Activated B cell treated with CpG ODN at 0.5 μM for 24 hours (primary cell): ENCODE measurements around the gene GALNT10. TPM values are rescaled to one million over a fixed set of nuclear protein-coding genes. Genes with fewer than 3 reads are reported as not detected.

ENCODE experiments used
- ATAC-seq: fragments of 200-7000 bp; cut with Tn5 transposase; one replicate; pipeline ENCODE4 v1.10.0; 2021; ENCODE audit warnings: low read depth, mild to moderate bottlenecking, moderate library complexity
- CTCF ChIA-PET: fragments of 350-600 bp; sonication (Branson Sonifier 250); formaldehyde crosslinking; loops from one replicate; lab custom pipeline; 2021; ENCODE audit warnings: antibody characterized with exemption; lab: Charles Lee
- POLR2A ChIA-PET: fragments of 350-600 bp; sonication (Branson Sonifier 250); formaldehyde crosslinking; loops from one replicate; lab custom pipeline; 2021; ENCODE audit warnings: antibody characterized with exemption; lab: Charles Lee
- DNase-seq: peaks from one replicate; pipeline ENCODE4 v3.0.0; 2022
- H3K27ac Mint-ChIP-seq: one replicate; pipeline ENCODE4 v1.8.0; 2020; ENCODE audit warnings: mixed read lengths
- H3K27me3 Mint-ChIP-seq: one replicate; pipeline ENCODE4 v1.8.0; 2021; ENCODE audit warnings: mixed read lengths
- H3K36me3 Mint-ChIP-seq: one replicate; pipeline ENCODE4 v1.8.0; 2021; ENCODE audit warnings: low read depth, mixed read lengths
- H3K4me1 Mint-ChIP-seq: one replicate; pipeline ENCODE4 v1.8.0; 2021; ENCODE audit warnings: mixed read lengths
- H3K4me3 Mint-ChIP-seq: one replicate; pipeline ENCODE4 v1.8.0; 2020; ENCODE audit warnings: mild to moderate bottlenecking, mixed read lengths
- H3K9me3 Mint-ChIP-seq: one replicate; pipeline ENCODE4 v1.8.0; 2020; ENCODE audit warnings: mixed read lengths
- intact Hi-C: fragments of 100-400 bp; cut with micrococcal nuclease; formaldehyde crosslinking; loops from one replicate; pipeline ENCODE4 v1.15.1; 2024
- total RNA-seq: library from RNA; stranded (reverse); gene quantifications from 2 replicates; pipeline ENCODE4 v1.2.3, GENCODE V29; 2022
- TF ChIP-seq, protein P1 (sequence below): fragments of 200-600 bp; IDR thresholded peaks from one replicate; pipeline ENCODE4 v1.8.0; 2022; ENCODE audit warnings: antibody characterized with exemption, mild to moderate bottlenecking

Gene GALNT10
- total RNA-seq, 1 donor from 2014 or later = 41.5 TPM

DNA sequence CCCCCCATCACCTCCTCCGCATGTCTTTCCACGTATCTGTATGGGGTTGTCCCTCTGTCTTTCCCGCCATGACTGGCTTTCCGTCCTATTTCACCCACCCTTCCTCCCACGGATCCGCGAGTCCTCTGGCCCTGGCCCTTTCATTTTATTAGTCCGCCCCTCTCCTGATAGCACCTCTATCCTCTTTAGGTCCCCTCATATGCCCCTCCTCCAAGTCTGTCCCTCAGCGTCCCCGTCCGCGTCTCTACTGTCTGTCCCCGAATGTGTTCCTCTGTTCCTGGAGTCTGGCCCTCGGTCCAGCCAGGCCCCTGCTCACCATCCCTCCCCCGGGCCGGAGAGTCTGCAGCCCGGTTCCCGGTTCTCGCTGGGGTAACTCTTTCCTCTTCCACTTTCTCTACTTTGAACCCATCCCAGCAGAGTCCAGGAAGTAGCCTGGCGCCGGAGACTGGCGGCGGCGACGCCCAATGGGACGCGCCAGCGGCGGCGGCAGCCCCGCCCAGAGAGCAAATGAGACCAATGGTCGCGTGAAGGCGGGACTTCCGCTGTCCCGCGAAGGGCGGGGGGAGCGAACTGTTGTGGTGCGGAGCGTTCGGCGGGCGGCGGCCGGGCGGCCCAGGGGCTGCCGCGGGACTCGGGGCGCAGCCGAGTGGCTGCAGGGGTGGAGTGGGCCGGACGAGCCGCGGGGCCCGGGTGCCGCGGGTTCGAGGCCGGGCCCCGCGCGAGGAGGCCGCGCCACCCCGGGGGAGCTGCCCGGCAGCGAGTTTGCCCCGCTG, 255.1 kb downstream of the GALNT10 start, which contains the start of gene SAP30L:
Gene SAP30L, plus strand, starts transcription at position 576 of the 773 bp plus-strand sequence. CDS start 608 bp downstream, outside the sequence.
- Mint-ChIP-seq H3K27me3 (no peaks in the 10 kb centered on the region), H3K9me3 (no peaks in the 10 kb centered on the region), H3K36me3 (peaks cover 34% of the 10 kb centered on the region), H3K4me3 (peak within 1 kb of the TSS; percentile 99), H3K27ac (peak within 1 kb of the TSS; percentile 90), H3K4me1 (peaks cover 47% of the 10 kb centered on the region)
- ChIA-PET POLR2A (no interaction called here), CTCF (interaction anchor here (2.0 kb wide), 1 partner anchor 21 kb away, joined by 4 read pairs; no protein-coding TSS in a partner anchor)
- intact Hi-C loops = loop anchor here (1.0 to 10.0 kb wide), 8 partner anchors 14 to 495 kb away; partner anchors contain the start of genes CNOT8, FAM114A2, GALNT10 and LARP1
- ATAC-seq = peak; percentile 96
- peak; percentile 97 for DNase-seq
- TF ChIP-seq, protein P1, sequence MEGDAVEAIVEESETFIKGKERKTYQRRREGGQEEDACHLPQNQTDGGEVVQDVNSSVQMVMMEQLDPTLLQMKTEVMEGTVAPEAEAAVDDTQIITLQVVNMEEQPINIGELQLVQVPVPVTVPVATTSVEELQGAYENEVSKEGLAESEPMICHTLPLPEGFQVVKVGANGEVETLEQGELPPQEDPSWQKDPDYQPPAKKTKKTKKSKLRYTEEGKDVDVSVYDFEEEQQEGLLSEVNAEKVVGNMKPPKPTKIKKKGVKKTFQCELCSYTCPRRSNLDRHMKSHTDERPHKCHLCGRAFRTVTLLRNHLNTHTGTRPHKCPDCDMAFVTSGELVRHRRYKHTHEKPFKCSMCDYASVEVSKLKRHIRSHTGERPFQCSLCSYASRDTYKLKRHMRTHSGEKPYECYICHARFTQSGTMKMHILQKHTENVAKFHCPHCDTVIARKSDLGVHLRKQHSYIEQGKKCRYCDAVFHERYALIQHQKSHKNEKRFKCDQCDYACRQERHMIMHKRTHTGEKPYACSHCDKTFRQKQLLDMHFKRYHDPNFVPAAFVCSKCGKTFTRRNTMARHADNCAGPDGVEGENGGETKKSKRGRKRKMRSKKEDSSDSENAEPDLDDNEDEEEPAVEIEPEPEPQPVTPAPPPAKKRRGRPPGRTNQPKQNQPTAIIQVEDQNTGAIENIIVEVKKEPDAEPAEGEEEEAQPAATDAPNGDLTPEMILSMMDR = no peak

DNA sequence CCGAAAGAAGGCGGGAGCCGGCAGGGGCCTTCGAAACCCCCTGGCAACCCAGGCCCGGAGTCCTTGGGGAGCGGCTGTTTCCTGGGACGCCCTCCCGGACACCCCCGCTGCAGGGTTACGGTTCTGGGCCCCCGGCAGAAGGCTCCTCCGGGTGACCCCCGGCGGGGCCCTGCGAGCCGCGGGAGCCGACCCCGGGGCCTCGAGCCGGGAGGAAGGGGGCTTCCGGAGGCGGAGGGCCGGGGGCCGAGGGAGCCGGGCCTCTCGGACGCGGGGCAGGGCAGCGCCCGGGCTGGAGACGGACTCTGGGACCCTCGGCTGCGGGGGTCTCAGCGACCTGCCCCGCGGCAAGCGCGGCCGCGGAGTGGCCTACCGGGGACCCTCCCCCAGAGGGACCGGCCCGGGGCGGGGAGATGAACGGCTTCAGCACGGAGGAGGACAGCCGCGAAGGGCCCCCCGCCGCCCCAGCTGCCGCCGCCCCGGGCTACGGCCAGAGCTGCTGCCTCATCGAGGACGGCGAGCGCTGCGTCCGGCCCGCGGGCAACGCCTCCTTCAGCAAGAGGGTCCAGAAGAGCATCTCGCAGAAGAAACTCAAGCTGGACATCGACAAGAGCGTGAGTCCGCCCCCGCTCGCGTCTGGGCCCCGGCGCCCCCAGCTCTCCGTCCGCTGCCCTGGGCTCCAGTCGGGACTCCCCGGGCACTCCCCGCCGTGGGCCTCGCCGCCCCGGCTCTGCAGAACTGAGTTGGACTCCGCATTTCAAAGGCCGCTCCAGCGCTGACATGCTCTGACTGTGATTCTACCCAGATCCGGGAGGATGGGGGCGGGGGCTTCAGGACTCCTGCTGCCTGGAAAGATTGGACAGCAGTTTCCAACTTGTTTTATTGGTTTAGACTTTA, 255.9 kb downstream of the GALNT10 start:
- POLR2A ChIA-PET = interaction anchor here (0.9 kb wide), 1 partner anchor 256 kb away, joined by 4 read pairs; the partner anchor contains the start of gene GALNT10
- CTCF ChIA-PET = interaction anchor here (2.0 kb wide), 1 partner anchor 21 kb away, joined by 4 read pairs; no protein-coding TSS in a partner anchor
- DNase-seq (peak; percentile 36), ATAC-seq (no peak)
- Mint-ChIP-seq H3K27me3 (no peaks in the 10 kb centered on the region), H3K9me3 (no peaks in the 10 kb centered on the region), H3K36me3 (peaks cover 34% of the 10 kb centered on the region), H3K4me3 (peak overlapping the region; percentile 84), H3K27ac (no peak overlapping the region), H3K4me1 (peaks cover 47% of the 10 kb centered on the region)
- intact Hi-C loops = loop anchor here (10.0 kb wide), 1 partner anchor 368 kb away; no protein-coding TSS in a partner anchor
- TF ChIP-seq, protein P1 = no peak

- CTCF ChIA-PET = interaction anchor here (2.0 kb wide), 1 partner anchor 20 kb away, joined by 4 read pairs; no protein-coding TSS in a partner anchor
- TF ChIP-seq, protein P1 = no peak
- POLR2A ChIA-PET = interaction anchor here (0.9 kb wide), 1 partner anchor 257 kb away, joined by 4 read pairs; the partner anchor contains the start of gene GALNT10
- peaks cover 34% of the 10 kb centered on the region for H3K36me3 Mint-ChIP-seq
- H3K4me3 Mint-ChIP-seq = peak overlapping the region; percentile 84
- intact Hi-C loops = loop anchor here (10.0 kb wide), 1 partner anchor 368 kb away; no protein-coding TSS in a partner anchor
- H3K4me1 Mint-ChIP-seq = peaks cover 47% of the 10 kb centered on the region
- DNase-seq (no peak), ATAC-seq (no peak)
- H3K27me3 Mint-ChIP-seq = no peaks in the 10 kb centered on the region
- H3K27ac Mint-ChIP-seq = no peak overlapping the region
- H3K9me3 Mint-ChIP-seq = no peaks in the 10 kb centered on the region
Observed at GRCh38 chr5:154447089-154447725, 256.7 kb downstream of the GALNT10 start.

DNA sequence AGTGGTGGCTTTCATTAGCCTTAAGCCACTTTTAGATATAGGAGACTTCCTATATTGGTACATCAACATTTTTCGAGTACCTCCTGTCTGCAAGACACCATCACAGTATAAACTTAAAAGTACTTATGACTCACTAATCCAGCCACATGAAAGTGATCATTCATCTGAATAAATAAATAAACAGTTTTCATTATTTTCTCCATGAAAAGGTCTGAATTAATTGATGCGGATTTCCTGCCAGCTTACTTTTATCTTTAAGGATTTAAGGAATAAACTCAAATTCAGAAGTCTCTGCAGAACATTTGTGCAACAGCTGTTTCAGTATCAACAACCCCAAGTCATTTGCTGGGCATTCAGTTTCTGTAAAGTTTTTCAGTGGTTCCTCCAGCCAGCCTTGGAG, 259.3 kb downstream of the GALNT10 start:
- intact Hi-C loops = loop anchor here (10.0 kb wide), 1 partner anchor 365 kb away; no protein-coding TSS in a partner anchor
- no peak overlapping the region for H3K4me3 Mint-ChIP-seq
- POLR2A ChIA-PET = no interaction called here

More for the DNA sequence above, 259.3 kb downstream of the GALNT10 start:
- Mint-ChIP-seq H3K9me3 (no peaks in the 10 kb centered on the region), H3K27ac (no peak overlapping the region), H3K4me1 (peaks cover 41% of the 10 kb centered on the region), H3K36me3 (peaks cover 52% of the 10 kb centered on the region), H3K27me3 (no peaks in the 10 kb centered on the region)
- DNase-seq (no peak), ATAC-seq (no peak)
- CTCF ChIA-PET = no interaction called here
- TF ChIP-seq, protein P1 = no peak
